OCI-LY7 (cell line): ENCODE data around the gene ROBO3.

Source experiments
- CTCF ChIP-seq: fragments of 200-600 bp; sonication (generic); conservative IDR thresholded peaks from 2 replicates; pipeline ENCODE4 v1.5.1; 2014; ENCODE audit warnings: mild to moderate bottlenecking, antibody characterized with exemption, low read length, moderate library complexity, mixed read lengths
- EZH2phosphoT487 ChIP-seq: fragments of 200-600 bp; sonication (generic); IDR thresholded peaks from 2 replicates; pipeline ENCODE4 v1.6.1; 2018; ENCODE audit warnings: low read depth, borderline replicate concordance, mild to moderate bottlenecking, mixed run types, antibody characterized with exemption, low read length, moderate library complexity, mixed read lengths

- TF ChIP-seq CTCF (no peak), EZH2phosphoT487 (no peak)
Measured at GRCh38 chr11:124884340-124884739, 19.1 kb downstream of the ROBO3 start.
